DOHH2 (cell line): ENCODE data around the gene ANKMY1.

ENCODE experiments used
- CTCF ChIP-seq: fragments of 200-600 bp; sonication (generic); IDR thresholded peaks from one replicate; pipeline ENCODE4 v1.5.1; 2014; ENCODE audit warnings: antibody characterized with exemption, mild to moderate bottlenecking, low read depth, low read length; ENCODE audit not compliant: poor library complexity, severe bottlenecking
- EZH2phosphoT487 ChIP-seq: fragments of 200-600 bp; sonication (generic); IDR thresholded peaks from 2 replicates; pipeline ENCODE4 v1.6.1; 2017; ENCODE audit warnings: borderline replicate concordance, mild to moderate bottlenecking, antibody characterized with exemption, low read length, moderate library complexity, mixed read lengths

- TF ChIP-seq CTCF = no peak
- TF ChIP-seq EZH2phosphoT487 = no peak
These were observed 94.4 kb downstream of the ANKMY1 start for GRCh38 chr2:240463274-240463865.
